Urothelium cell line (cell line): ENCODE results near the gene TPP2.

Experiments
- DNase-seq: peaks from one replicate; pipeline ENCODE4 v3.0.0; 2011; ENCODE audit warnings: low spot score, mixed read lengths
- FAIRE-seq: peaks from 2 replicates; lab custom pipeline; 2011; peaks lifted over from hg19 to GRCh38; lab: Jason Lieb, UNC

Gene TPP2

DNA sequence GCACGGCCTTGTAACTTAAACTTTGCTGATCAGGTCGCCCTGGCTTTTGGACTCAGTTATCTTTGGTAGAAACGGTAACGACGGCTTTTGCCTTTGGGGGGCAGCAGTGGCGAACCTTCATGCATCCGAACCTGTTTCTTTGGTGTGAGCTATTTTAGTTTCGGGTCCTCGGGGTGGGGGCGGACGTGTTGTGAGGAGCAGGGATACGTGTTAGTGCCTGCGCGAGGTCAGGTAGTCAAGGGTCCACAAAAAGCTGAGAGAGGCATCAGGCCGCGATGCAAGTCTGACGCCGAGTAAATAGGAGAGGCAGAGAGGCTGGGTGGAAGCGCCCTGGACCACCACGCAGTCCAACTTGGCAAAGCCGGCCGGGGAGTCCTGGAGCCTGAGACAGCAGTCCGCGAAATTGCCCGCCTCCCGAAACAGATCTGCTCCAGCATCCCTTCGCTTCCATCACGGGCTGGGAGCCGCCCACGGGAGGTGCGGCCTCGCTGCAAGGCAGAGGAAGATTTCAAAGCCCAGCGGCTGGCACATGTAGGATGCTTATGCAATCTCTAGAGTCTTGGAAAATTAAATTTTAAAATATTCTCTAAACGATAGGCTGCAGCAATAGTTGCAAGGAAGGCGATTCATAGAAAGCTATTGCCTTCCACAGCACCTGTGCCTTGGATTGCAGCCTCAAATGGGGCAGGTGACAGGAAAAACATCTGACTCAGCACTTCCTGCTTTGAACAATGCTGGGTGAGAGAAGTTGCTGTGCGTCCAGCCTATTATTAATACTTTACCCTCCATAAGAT, 4.6 kb upstream of the TPP2 start:
- no peak for FAIRE-seq
- DNase-seq = peak; percentile 46

DNA sequence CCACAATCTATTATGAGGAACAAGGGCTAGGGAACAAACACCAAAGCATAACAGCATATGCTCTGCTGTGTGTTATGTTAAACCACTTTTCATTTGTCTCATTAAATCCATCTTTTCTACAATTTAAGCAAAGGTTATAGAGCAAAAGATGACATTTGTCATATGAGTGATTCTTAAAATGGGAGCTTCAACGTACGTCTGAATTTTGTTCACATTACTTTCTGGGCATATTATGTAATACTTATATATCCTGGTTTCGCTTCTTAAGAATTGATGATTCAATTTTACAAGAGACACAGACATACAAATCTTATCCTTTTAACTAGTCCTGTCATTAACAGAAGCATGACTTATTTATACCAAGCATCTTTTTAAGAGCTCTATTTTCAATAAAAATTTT, 3.3 kb upstream of the TPP2 start:
- no peak for DNase-seq
- FAIRE-seq = no peak

DNA sequence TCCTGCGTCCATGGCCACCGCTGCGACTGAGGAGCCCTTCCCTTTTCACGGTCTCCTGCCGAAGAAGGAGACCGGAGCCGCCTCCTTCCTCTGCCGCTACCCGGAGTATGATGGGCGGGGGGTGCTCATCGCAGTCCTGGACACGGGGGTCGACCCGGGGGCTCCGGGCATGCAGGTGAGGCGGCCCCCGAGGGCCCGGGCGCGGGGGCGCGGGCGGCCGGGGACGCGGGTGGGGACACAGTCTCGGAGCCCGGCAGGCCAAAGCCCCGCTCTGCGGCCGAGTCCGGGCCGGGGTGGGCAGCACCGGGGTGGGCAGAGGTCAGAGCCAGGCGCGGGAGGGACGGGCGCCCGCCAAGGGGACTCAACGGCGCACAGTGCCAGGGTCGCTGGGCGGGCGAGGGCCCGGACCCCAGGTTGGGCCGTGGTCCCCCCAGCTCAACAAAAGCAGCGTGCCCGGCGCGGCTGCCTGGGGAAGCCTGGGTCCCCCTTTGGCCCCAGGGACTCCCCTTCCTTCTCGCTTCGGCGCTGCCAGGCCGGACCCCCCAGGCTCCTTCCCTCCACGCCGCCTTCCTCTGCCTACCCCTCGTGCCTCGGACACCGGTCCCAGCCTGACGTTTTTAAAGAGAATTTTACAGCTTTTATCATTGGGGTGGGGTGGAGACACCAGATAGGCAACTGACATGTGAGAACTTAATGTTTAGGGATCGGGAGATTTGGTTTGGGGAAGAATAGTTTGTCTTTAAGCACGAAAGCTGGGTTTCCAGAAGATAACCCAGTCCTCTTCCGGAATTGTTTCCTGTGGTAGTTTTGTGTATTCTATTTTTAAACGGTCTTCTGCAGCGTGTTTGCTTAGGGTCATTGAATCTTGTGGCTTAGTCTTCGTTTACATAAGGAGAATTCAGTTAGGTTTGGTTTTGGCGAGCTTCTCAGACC, 509 bp downstream of the TPP2 start:
- FAIRE-seq = no peak

DNA sequence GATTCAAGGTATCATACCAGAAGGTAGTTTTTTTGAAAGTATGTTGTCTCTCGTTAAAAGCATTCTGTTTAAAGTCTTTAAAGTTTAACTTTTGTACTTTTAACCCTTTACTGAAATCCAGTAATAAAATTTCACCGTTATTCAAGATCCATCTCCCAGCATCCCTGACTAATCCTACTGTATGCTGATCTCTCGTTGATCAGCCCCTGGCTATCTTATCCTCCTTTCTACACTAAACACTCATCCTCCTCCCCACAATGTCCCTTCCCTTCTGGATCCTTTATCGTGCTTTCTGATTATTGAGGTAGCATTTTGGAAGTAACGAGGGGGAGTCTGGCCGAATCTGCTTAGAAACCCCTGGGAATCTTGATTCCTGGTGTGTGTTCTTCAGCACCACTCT, 1.3 kb downstream of the TPP2 start:
- FAIRE-seq = no peak
- DNase-seq = no peak

More for the DNA sequence above, 509 bp downstream of the TPP2 start:
- peak; percentile 6 for DNase-seq

DNA sequence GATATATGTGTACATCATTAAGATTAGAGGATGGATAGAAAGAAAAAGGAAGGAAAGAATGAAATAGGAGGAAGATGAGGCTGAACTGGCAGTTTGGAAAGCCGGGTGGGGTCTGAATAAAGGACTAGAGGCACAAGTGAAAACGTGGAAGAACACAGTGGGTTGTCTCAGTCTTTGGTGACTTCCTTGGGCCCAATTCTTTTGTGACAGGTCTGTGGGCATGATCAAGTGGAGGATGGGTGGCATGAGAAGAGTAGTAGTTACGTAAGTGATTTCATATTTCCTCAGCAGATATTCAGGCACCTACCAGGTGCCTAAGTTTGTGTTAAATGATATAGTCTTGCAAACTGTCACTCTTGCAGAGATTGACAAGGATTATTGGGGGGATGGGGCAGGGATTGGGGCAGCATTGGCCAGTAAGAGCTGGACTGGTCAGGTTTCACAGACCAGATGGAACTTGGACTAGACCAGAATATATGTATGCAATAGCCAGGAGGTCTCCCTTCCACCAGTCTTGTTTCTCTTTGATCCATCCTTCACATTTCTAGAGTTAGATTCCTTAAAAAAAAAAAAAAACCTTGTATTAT, 2.7 kb downstream of the TPP2 start:
- FAIRE-seq (no peak), DNase-seq (no peak)

DNA sequence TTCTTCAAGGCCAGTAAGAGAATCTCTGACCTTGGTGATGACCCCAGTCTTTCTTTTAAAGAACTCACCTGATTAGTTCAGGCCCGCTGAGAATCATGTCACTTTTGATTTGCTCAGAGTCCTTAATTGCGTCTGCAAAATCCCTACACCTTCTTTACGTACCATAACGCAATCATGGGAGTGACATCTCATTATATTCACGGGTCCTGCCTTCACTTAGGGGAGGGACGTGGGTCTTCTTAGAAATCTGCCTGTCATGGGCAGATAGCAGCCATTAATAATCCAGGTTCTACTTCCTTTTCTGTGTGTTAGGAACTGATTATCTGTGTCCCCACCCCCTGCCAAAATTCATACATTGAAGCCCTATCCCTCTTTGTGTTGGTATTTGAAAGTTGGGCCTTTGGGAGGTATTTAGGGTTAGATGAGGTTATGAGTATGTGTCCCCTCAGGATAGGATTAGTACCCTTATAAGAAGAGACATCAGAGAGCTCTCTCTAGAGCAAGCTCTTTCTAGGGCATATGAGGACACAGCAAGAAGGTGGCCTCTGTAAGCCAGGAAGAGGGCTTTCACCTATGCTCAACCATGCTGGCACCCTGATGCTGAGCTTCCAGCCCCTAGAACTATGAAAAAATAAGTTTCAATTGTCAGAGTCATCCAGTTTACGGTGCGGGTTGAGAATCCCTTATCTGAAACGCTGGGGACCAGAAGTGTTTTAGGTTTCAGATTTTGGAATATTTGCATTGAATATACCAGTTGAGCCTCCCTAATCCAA, 9.9 kb downstream of the TPP2 start:
- FAIRE-seq (no peak), DNase-seq (no peak)

DNA sequence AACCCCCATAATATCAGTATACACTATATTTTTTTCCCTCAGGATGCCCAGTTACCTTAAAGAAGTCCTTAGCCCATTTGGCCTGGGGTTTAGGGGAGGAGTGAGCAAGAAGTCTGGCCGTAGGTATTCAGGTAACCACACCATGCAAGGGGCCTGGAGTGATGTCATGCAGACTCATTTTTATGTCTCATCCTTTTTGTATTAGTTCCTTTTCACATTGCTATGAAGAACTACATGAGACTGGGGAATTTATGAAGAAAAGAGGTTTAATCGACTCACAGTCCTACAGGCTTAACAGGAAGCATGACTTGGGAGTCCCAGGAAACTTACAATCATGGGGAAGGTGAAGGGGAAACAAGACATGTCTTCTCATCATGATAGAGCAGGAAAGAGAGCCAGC, 12.2 kb downstream of the TPP2 start:
- FAIRE-seq (no peak), DNase-seq (no peak)

DNA sequence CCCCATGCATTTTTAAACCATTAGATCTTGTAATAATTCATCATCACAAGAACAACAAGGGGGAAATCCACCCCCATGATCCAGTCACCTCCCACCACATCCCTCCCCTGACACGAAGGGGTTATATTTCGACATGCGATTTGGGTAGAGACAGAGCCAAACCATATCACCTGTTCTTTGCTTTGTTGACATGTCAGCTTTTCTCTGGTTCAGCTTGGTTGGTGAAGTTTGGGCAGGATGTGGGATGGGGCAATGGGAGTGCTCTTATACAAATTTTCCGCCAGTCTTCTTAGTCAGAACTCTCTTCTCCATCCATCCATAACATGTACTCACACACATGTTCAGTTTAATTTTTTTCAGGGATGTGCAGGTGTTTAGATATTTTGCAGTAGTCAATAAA, 12.9 kb downstream of the TPP2 start:
- FAIRE-seq (no peak), DNase-seq (no peak)

DNA sequence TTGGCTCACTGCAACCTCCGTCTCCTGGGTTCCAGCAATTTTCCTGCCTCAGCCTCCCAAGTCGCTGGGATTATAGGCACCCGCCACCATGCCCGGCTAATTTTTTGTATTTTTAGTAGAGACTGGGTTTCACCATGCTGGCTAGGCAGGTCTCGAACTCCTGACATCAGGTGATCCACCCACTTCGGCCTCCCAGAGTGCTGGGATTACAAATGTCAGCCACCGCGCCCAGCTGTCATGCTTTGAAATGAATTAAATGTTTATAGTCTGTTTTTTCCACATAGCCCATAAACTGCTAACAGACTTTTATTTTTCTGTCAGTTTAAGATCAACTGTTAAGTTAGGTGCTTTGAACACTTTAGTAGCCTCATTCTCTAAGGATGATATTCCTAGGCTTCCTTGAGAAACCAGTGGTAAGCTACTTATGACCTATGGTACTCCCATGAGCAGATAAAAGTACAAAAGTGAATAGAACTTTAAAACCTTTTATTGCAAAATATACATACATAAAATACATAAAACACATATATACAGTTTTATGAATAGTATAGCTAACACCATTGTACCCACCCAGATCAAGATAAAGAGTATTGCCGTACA, 13.6 kb downstream of the TPP2 start:
- DNase-seq (no peak), FAIRE-seq (no peak)

DNA sequence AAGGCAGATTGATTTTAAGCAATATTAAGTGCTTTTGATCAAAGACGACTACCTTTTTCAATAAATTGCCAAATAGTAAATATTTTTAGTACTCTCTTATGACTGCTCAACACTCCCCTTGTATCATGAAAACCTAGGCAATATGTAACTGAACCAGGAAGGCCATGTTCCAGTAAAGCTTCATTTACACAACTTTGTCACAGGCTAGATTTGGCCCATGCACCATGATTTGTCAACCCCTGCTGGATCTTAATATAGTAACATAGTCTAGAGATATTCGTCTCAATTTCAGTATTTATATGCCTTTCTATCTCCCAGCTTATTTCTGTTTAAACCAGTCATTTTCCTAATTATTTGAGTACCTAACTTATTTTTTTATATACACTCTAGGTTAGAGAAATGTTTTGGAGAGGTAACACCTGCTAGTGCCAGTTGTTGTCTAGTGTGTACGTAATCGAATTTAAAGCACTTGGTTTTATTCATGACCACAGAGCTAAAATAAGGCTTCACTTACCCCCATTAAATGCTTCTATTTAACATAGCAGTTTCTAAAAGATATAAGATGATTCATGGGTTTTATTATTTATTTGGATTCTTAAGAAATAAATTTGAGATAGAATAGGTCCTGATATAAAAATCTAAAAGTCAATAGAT, 21.0 kb downstream of the TPP2 start:
- no peak for DNase-seq
- no peak for FAIRE-seq

DNA sequence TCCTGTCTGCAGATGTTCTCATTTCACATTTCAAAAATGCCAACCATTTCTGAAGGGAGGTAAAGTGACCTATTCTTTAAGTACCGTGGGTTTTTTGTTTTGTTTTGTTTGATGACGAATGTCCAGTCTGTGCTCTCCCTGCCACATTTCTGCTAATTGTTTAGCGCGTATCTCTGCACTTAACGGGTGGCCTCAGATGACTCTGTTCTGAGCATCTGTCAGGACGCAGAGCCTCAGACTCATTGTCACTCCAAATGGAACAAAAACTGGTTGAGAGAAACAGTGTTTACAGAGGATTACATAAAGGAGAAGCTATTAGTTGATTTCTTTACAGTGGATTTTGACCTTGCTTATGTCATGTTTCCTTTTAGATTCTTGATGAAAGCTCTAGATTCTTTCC, 23.7 kb downstream of the TPP2 start:
- FAIRE-seq (no peak), DNase-seq (no peak)

DNA sequence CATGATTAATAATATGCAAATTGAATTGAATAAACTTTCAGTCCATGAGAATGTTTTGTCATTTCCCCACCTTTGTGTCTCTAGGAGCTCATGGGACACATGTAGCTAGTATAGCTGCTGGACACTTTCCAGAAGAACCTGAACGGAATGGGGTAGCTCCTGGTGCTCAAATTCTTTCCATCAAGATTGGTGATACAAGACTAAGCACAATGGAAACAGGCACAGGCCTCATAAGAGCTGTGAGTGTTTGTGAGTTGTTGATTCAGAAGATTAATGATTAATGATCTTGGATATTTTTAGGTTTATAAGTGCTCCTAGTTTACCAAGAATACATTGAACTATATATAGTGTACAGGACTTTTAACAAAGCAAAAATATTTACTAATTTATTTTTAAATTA, 30.1 kb downstream of the TPP2 start:
- DNase-seq (no peak), FAIRE-seq (no peak)

DNA sequence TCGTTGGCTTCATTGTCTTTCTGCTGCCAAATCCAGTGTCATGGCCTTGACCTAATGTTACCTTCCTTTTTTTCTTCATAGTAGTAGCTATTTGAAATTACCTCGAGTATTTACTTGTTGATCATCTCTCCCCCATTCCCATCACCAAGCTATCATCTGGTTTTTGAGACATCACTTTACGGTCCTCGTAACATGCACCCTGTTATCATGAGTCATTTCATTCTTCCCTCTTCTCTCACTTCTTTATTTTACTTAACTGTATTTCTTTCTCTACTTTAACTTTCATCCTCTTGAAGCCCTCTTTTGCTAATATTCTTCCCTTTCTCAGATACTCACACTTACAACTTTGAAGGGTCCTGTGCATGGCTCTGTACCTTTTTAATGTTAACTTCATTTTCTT, 31.8 kb downstream of the TPP2 start:
- DNase-seq (no peak), FAIRE-seq (no peak)

DNA sequence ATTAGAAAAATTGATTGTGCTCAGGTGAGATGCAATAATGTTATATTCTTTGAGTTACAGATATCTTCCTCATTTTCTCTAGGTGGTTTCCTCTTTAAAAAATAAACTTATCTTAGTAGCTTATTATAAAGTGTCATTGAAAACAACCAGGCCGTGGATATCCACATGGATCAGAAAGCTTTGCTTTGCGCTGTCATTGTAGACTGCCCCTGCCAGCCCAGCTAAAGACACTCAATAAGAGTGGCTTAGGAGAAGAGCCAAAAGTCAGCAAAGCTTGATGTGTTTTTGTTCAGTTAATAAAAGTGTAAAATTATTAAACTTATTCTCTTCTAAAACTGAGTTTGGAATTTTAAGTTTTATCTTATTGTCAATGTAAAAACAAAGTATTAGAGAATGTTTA, 34.4 kb downstream of the TPP2 start:
- FAIRE-seq = no peak

DNA sequence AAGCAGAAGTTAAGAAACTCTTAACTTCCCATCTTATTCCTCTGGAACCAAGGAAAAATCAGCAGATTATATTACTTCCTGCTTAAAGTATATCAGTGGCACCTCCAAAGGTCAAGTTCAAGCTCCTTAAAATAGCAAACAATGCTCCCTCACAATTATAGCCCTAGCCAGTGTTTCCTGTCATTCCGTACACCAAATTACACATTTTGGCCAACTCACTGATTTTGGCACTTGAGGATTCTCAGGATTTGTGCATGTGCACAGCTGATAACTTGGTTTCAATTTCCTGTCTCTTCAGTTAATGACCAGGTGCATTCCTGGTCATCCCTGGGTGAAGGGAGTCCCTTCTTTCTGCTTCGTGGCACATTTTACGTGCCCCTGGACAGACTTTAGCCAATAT, 42.0 kb downstream of the TPP2 start:
- FAIRE-seq (no peak), DNase-seq (no peak)

More for the DNA sequence above, 34.4 kb downstream of the TPP2 start:
- no peak for DNase-seq

DNA sequence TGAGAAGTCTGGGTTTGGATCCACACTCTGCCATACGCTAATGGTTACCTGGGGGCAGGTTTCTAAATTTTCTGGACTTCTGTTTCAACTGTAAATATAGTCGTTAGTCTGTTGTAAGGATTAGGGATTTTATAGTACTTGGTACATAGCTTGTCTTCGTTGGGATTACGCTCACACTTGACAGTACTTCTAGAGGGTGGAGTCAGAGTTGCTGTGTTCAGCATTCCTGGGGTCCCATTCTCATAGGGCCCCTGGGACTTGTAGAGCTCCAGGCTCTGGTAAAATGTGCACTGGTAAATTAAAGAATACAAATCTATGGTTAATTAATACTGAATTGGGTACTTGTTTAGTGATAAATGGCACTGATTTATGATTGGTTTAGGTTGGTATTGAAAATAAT, 45.2 kb downstream of the TPP2 start:
- DNase-seq (no peak), FAIRE-seq (no peak)

DNA sequence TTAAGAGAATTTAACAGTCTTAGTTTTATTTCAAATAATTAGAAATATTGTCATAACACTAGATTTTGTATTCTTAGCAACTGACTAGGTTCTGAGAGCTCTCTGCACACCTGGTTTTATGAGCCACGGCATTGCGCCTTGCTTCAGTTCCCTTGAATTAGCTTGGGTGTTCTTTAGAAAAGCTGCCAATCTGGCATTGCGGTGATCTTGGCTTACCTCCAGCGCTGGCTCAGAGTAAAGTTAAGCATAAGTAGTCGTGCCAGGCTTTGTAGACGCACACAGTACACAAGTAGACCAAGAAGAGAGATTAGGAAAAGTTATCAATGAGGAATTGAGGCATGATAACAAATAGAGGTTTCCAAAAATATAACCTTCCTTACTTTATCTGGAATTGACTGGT, 45.7 kb downstream of the TPP2 start:
- FAIRE-seq = no peak
- no peak for DNase-seq

DNA sequence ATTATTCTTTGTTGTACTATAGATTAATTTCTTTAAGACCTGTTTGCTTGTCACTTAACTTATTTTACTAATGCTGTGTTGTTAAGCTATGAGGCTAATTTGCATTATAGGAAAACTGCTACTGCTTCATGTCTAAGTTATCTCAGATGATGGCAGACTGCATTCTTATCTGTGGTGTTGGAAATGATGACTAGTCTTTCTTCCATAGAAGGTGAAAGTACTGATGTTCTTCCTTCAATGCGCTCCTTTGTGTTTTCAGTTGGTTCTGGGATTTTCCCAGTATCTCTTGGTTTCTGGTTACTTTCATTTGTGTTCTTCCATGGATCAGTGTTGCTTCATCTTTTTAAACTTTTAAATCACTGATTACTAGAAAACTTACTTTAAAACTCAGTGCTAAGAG, 46.9 kb downstream of the TPP2 start:
- DNase-seq = no peak
- no peak for FAIRE-seq

DNA sequence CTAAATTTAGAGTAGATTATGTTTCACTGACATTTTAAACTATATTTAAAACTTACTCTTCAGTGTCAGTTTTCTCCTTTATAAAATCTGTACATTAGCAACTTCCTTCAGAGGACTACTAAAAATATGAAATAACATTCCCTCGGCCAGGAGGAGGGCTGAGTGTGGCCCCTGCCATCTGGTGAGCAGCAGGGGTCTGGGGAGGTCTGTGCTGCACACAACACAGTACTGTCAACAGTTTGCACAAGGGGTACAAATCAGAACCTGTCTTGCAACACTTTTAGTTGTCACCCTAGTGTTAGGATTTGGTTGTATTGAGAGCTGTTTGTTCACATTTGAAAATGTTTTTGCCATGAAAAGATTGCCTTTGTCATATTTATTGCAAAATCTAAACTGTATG, 48.9 kb downstream of the TPP2 start:
- FAIRE-seq (no peak), DNase-seq (no peak)

DNA sequence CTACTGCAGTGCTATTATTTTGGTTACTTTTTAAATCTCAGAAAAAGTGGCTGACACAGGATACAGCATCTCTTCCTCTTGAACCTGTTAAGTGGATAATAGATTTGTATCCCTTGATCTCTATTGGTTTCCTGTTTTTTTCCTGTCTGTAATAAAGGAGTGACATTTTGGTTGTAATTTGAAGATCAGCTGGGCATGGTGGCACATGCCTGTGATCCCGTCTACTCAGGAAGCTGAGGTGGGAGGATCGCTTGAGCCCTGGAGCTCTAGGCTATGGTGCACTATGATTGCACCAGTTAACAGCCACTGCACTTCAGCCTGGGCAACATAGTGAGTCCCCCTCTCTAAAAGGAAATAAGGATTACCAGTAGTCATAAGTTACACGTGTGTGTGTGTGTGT, 51.3 kb downstream of the TPP2 start:
- DNase-seq = no peak
- FAIRE-seq = no peak
